ENCODE data around the gene FDX2. TPM values are rescaled to one million over a fixed set of nuclear protein-coding genes. Genes with fewer than 3 reads are reported as not detected.

The FDX2 gene
- total and polyA plus RNA-seq, 2 of the 13 experiments (the other 11 are each of a cell fraction or from before 2014, with no cell fraction given), result 21.0 to 24.7 TPM

- H3K9ac ChIP-seq (ENCODE audit: insufficient read depth, low read depth, low read length), result no peak overlapping the region
- in situ Hi-C loops (cut with HindIII; ENCODE audit: extremely low pct_ligation_motif_present, low pct_unique_long_range_greater_than_20kb), result loop anchor here (5.0 kb wide), 1 partner anchor 118 kb away; no protein-coding TSS in a partner anchor
- no peak overlapping the region for H3K4me2 ChIP-seq (ENCODE audit: low read depth, low read length)
- H3K79me2 ChIP-seq (ENCODE audit: insufficient read depth, low read length), result peaks cover 28% of the 10 kb centered on the region
- peaks cover 8 to 31% of the 10 kb centered on the region in 2 experiments; a peak in 4 of 5 replicates for H3K36me3 ChIP-seq (replicated peaks in 1 of 2; ENCODE audit: control insufficient read depth in 1 of 2, insufficient read depth in 2 of 2, low read length in 2 of 2)
- H3K27ac ChIP-seq (ENCODE audit: extremely low read length, insufficient read depth, low read length), result no peak overlapping the region
- H3K9me3 ChIP-seq (ENCODE audit: low read length), result no peaks in the 10 kb centered on the region
- ChIA-PET CTCF (ENCODE audit: low intra/inter-chr PET ratio, low total read pairs) (no interaction called here), POLR2A (interaction anchor here (6.5 kb wide), 1 partner anchor 14 kb away, joined by 149 read pairs; the partner anchor contains the start of genes ICAM4 and ICAM5)
- 94% methylated on average over 10 of the region's 10 CpGs for WGBS (ENCODE audit: low lambda C conversion rate)
- FAIRE-seq (no peak), DNase-seq (ENCODE audit: low spot score) (no peak), ATAC-seq (no peak)
- H3K27me3 ChIP-seq (ENCODE audit: control insufficient read depth in 1 of 2, insufficient read depth in 2 of 2, low read length in 2 of 2), result no peaks in the 10 kb centered on the region
- H2AFZ ChIP-seq (ENCODE audit: low read length), result no peak overlapping the region
- intact Hi-C loops (cut with micrococcal nuclease; ENCODE audit: unreplicated experiment), result no loop called here
- no peak overlapping the region for H3K4me3 ChIP-seq (replicated peaks in 1 of 3; ENCODE audit: insufficient read depth in 1 of 3, low read depth in 2 of 3, low read length in 3 of 3)
- TF ChIP-seq, protein P1, sequence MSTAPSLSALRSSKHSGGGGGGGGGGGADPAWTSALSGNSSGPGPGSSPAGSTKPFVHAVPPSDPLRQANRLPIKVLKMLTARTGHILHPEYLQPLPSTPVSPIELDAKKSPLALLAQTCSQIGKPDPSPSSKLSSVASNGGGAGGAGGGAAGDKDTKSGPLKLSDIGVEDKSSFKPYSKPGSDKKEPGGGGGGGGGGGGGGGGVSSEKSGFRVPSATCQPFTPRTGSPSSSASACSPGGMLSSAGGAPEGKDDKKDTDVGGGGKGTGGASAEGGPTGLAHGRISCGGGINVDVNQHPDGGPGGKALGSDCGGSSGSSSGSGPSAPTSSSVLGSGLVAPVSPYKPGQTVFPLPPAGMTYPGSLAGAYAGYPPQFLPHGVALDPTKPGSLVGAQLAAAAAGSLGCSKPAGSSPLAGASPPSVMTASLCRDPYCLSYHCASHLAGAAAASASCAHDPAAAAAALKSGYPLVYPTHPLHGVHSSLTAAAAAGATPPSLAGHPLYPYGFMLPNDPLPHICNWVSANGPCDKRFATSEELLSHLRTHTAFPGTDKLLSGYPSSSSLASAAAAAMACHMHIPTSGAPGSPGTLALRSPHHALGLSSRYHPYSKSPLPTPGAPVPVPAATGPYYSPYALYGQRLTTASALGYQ (CRISPR knock-in tag; IDR thresholded peaks at IDR 0.05), result no peak
- TF ChIP-seq ZBTB7B (CRISPR knock-in tag; IDR thresholded peaks at IDR 0.05) (no peak), NBN (conservative IDR thresholded peaks at IDR 0.05) (no peak), GRHL1 (CRISPR knock-in tag; conservative IDR thresholded peaks at IDR 0.05) (no peak), ZNF530 (CRISPR knock-in tag; IDR thresholded peaks at IDR 0.05; ENCODE audit: low read depth) (no peak), ZNF160 (CRISPR knock-in tag; IDR thresholded peaks at IDR 0.05) (no peak)
- H4K20me1 ChIP-seq (ENCODE audit: insufficient read depth, low read length), result peaks cover 3% of the 10 kb centered on the region; the same call in 1 of the 2 replicates
- H3K4me1 ChIP-seq (ENCODE audit: insufficient read depth, low read length), result peaks cover 42% of the 10 kb centered on the region
- no TSS peak for BruUV-seq (replicated peaks)
Observed at GRCh38 chr19:10274589-10274988, 41.2 kb downstream of the FDX2 start.
